GM12865 (cell line): ENCODE data around the gene FAM234A.

Source experiments
- DNase-seq: peaks from one replicate; pipeline ENCODE4 v3.0.0; 2010; ENCODE audit warnings: low read depth
- H3K4me3 ChIP-seq: 2 replicates; pipeline ENCODE4 v1.5.1; 2011; ENCODE audit warnings: mild to moderate bottlenecking, low read depth, low read length, control low read depth
- CTCF ChIP-seq: IDR thresholded peaks from 2 replicates; pipeline ENCODE4 v1.5.1; 2011; ENCODE audit warnings: low read length, control low read depth, low read depth, inconsistent platforms; ENCODE audit not compliant: insufficient read depth; ENCODE audit errors: missing control alignments

Gene FAM234A

GRCh38 chr16:239948-240277 is 5.3 kb downstream of the FAM234A start:
- no peak overlapping the region for H3K4me3 ChIP-seq
- no peak for TF ChIP-seq CTCF
- no peak for DNase-seq

DNA sequence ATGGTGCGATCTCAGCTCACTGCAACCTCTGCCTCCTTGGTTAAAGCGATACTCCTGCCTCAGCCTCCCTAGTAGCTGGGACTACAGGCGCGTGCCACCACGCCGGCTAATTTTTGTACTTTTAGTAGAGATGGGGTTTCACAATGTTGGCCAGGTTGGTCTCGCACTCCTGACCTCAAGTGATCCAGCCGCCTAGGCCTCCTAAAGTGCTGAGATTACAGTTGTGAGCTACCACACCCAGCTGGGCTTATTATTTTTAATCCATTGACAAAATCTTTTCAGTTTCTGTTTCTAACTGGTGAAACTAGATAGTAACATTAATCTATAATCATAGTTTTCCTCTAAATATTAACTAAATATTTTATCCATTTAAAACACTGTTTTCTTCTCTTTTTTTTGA is 5.9 kb downstream of the FAM234A start:
- TF ChIP-seq CTCF, result no peak
- H3K4me3 ChIP-seq, result no peak overlapping the region
- no peak for DNase-seq

GRCh38 chr16:242281-242680 is 7.7 kb downstream of the FAM234A start:
- DNase-seq, result no peak
- TF ChIP-seq CTCF, result no peak
- no peak overlapping the region for H3K4me3 ChIP-seq

- DNase-seq, result no peak
- TF ChIP-seq CTCF, result no peak
- H3K4me3 ChIP-seq, result no peak overlapping the region
These were observed 8.7 kb downstream of the FAM234A start for GRCh38 chr16:243348-243747.

DNA sequence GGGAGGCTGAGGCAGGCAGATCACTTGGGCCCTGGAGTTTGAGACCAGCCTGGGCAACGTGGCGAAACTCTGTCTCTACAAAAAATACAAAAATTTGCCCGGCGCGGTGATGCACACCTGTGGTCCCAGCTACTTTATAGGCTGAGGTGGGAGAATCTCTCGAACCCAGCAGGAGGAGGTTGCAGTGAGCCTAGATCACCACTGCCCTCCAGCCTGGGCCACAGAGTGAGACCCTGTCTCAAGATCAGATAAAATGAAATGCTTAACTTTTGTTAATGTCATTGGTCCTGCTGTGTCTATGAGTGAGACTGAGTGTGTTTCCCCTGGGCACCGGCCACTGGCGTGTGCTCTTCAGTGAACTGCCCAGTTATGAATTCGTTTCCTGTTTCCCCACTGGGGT is 10.5 kb downstream of the FAM234A start:
- DNase-seq, result no peak
- TF ChIP-seq CTCF, result no peak
- no peak overlapping the region for H3K4me3 ChIP-seq

- no peak for TF ChIP-seq CTCF
- no peak overlapping the region for H3K4me3 ChIP-seq
- DNase-seq, result no peak
These were observed 12.4 kb downstream of the FAM234A start for GRCh38 chr16:247027-247426.

DNA sequence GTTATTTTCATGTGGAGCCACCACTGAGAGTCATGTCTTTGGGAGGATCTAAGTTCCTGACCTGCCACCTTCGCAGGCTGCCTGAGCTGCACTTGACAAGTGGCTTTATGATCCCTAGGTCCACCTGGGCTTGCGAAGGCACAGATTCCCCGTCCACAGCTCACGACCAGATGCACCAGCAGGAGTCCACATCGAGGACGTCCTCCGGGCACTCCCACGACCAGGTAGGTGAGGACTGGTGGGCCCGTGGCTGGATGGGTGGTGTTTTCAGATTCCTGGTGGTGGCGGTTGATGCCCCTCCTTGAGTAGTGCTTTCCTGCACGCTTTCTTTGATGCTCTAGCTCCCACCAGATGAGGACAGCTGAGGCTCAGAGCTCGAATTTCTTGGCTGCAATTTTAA is 14.8 kb downstream of the FAM234A start:
- H3K4me3 ChIP-seq, result no peak overlapping the region
- no peak for DNase-seq
- TF ChIP-seq CTCF, result no peak
